K562 (cell line): ENCODE data around the gene ASCL2. TPM values are rescaled to one million over a fixed set of nuclear protein-coding genes. Genes with fewer than 3 reads are reported as not detected.
A peak's percentile ranks its signal among the peaks of the same experiment; 100 is the strongest.

Experiments
- BHLHE40 ChIP-seq: IDR thresholded peaks from 2 replicates; pipeline ENCODE4 v1.6.1; 2011; ENCODE audit warnings: low read length, improper control_type of control experiment
- CXXC5 ChIP-seq: fragments of 250-450 bp; sonication (Bioruptor Pico); IDR thresholded peaks from 2 replicates; pipeline ENCODE4 v1.8.0; 2022; ENCODE audit warnings: inconsistent platforms, mild to moderate bottlenecking, moderate library complexity
- DMBX1 ChIP-seq: fragments of 250-450 bp; sonication (Bioruptor Pico); IDR thresholded peaks from 2 replicates; pipeline ENCODE4 v1.8.0; 2022; ENCODE audit warnings: inconsistent platforms, mild to moderate bottlenecking, moderate library complexity, borderline replicate concordance
- MAZ ChIP-seq, 2 experiments: fragments of 450-650 bp in 1 of 2; sonication (generic) in 1 of 2; formaldehyde crosslinking; IDR thresholded peaks in 1 of 2; conservative IDR thresholded peaks in 1 of 2; 2 replicates each; pipeline versions ENCODE4 v1.4.0 to v1.5.0; 2020; ENCODE audit warnings: mild to moderate bottlenecking in 1 of 2, missing genetic modification reagents in 1 of 2
- PATZ1 ChIP-seq: fragments of 250-450 bp; sonication (Bioruptor Pico); IDR thresholded peaks from 2 replicates; pipeline ENCODE4 v1.5.0; 2020; ENCODE audit warnings: mild to moderate bottlenecking, borderline replicate concordance
- POLR2G ChIP-seq: fragments of 200-400 bp; formaldehyde crosslinking; IDR thresholded peaks from 2 replicates; pipeline ENCODE4 v1.6.1; 2017; ENCODE audit warnings: low read depth, mild to moderate bottlenecking, antibody characterized with exemption, low read length, moderate library complexity
- RBBP5 ChIP-seq: fragments of 200-600 bp; sonication (generic); IDR thresholded peaks from 2 replicates; pipeline ENCODE4 v1.6.1; 2012; ENCODE audit warnings: borderline replicate concordance, mild to moderate bottlenecking, low read length, control low read depth, inconsistent platforms; ENCODE audit not compliant: insufficient read depth, poor library complexity, severe bottlenecking
- SMARCC2 ChIP-seq: fragments of 450-650 bp; IDR thresholded peaks from 2 replicates; pipeline ENCODE4 v1.6.1; 2017; ENCODE audit warnings: antibody characterized with exemption, moderate library complexity, mild to moderate bottlenecking, low read depth
- TAF7 ChIP-seq: fragments of 450-650 bp; IDR thresholded peaks from 2 replicates; pipeline ENCODE4 v1.6.1; 2016; ENCODE audit warnings: missing genetic modification characterization, missing compliant biosample characterization
- ZBTB7A ChIP-seq: IDR thresholded peaks from 2 replicates; pipeline ENCODE4 v1.6.1; 2011; ENCODE audit warnings: low read depth, mild to moderate bottlenecking, low read length, moderate library complexity, borderline replicate concordance; ENCODE audit not compliant: control insufficient read depth
- ZNF140 ChIP-seq: fragments of 250-450 bp; sonication (Bioruptor Pico); IDR thresholded peaks from 2 replicates; pipeline ENCODE4 v1.8.0; 2021; ENCODE audit warnings: moderate library complexity, mild to moderate bottlenecking, inconsistent platforms
- ZNF57 ChIP-seq: fragments of 450-650 bp; formaldehyde crosslinking; IDR thresholded peaks from 2 replicates; pipeline ENCODE4 v1.4.0; 2020; ENCODE audit warnings: mild to moderate bottlenecking, moderate library complexity
- polyA plus RNA-seq, 8 experiments: library from polyadenylated mRNA; depleted of rRNA in 4 of 8; stranded (reverse) in 5 of 8; unstranded in 3 of 8; fragments of >200 nt; fragmentation: Nextera tagmentation in 2 of 8; fragmentation: Illumina TruSeq in 1 of 8; extraction: Ambion mirVana in 2 of 8; extraction: Trizol in 1 of 8; gene quantifications; 2 replicates each; pipeline versions ENCODE4 v1.2.1 to v1.2.3, GENCODE V29; 2011 to 2014; ENCODE audit warnings: inconsistent platforms in 1 of 8, missing spikeins in 1 of 8
- total RNA-seq, 7 experiments: library from RNA; depleted of rRNA in 6 of 7; stranded (reverse); fragments of >200 nt in 6 of 7; fragmentation: Illumina TruSeq in 2 of 7; extraction: Trizol in 2 of 7; gene quantifications; 2 replicates each; pipeline versions ENCODE4 v1.2.1 to v1.2.3, GENCODE V29; 2011 to 2021; ENCODE audit warnings: low replicate concordance in 1 of 7

Gene ASCL2
- total and polyA plus RNA-seq, 9 of the 15 experiments (the other 6 are each of a cell fraction or from before 2014, with no cell fraction given) = 0.11 to 1.4 (median 0.36) TPM; not detected in 2

- no peak for TF ChIP-seq PATZ1 (CRISPR knock-in tag)
- no peak for TF ChIP-seq SMARCC2
- TF ChIP-seq POLR2G = peak; percentile 43; the same call in 1 of the 2 replicates
- no peak for TF ChIP-seq ZNF140
- TF ChIP-seq TAF7 (tag) = no peak
- peak in 1 of 2 experiments; percentile 44; a peak in 1 of 4 replicates for TF ChIP-seq MAZ (CRISPR knock-in tag; conservative IDR thresholded peaks at IDR 0.05 in 1 of 2, IDR thresholded peaks at IDR 0.05 in 1 of 2)
- TF ChIP-seq BHLHE40 = no peak
- TF ChIP-seq CXXC5 (CRISPR knock-in tag) = 0 out of 2 replicates have a peak, but pooled peaks have one; percentile 25
- no peak for TF ChIP-seq DMBX1 (CRISPR knock-in tag)
- peak; percentile 58; the same call in 1 of the 2 replicates for TF ChIP-seq ZBTB7A
- no peak for TF ChIP-seq ZNF57 (CRISPR knock-in tag)
- TF ChIP-seq RBBP5 = no peak
Measured at GRCh38 chr11:2268729-2269600, 1.4 kb downstream of the ASCL2 start (continued).
